PC-9 (cell line): ENCODE measurements around the gene ADCY2. TPM values are rescaled to one million over a fixed set of nuclear protein-coding genes. Genes with fewer than 3 reads are reported as not detected.

Experiments
- BruUV-seq: library from RNA; stranded (reverse); fragments of 400-500 nt; replicated peaks from 2 replicates; lab custom pipeline; 2021; lab: Mats Ljungman, UMichigan
- CTCF ChIA-PET: fragments of 300-600 bp; sonication (Branson Sonifier 250); formaldehyde crosslinking; loops from one replicate; lab custom pipeline; 2022; ENCODE audit warnings: antibody characterized with exemption; lab: Charles Lee
- POLR2A ChIA-PET: fragments of 300-600 bp; sonication (Branson Sonifier 250); formaldehyde crosslinking; loops from one replicate; lab custom pipeline; 2022; ENCODE audit warnings: antibody characterized with exemption; ENCODE audit not compliant: unreplicated experiment; lab: Charles Lee
- DNase-seq, 2 experiments: peaks; one replicate each; pipeline versions ENCODE4 v3.0.0 to v3.0.0-alpha.2; 2015 to 2022; ENCODE audit warnings: mixed read lengths in 1 of 2
- H2AFZ ChIP-seq: fragments of 200-600 bp; sonication (generic); 2 replicates; pipeline ENCODE4 v1.8.1; 2017; ENCODE audit warnings: antibody characterized with exemption
- H3F3A ChIP-seq: fragments of 200-600 bp; sonication (generic); 2 replicates; pipeline ENCODE4 v1.8.1; 2017; ENCODE audit warnings: antibody characterized with exemption, mild to moderate bottlenecking, low read depth; ENCODE audit not compliant: insufficient read depth
- H3K27ac ChIP-seq: fragments of 200-600 bp; sonication (generic); 2 replicates; pipeline ENCODE4 v1.6.1; 2016; ENCODE audit warnings: mixed run types
- H3K27me3 ChIP-seq: fragments of 200-600 bp; sonication (generic); 2 replicates; pipeline ENCODE4 v1.6.1; 2016; ENCODE audit warnings: low read depth, mixed run types; ENCODE audit not compliant: insufficient read depth
- H3K36me3 ChIP-seq: fragments of 200-600 bp; sonication (generic); 2 replicates; pipeline ENCODE4 v1.6.1; 2016; ENCODE audit warnings: low read depth, mixed run types
- H3K4me1 ChIP-seq: fragments of 200-600 bp; sonication (generic); replicated peaks from 2 replicates; pipeline ENCODE4 v1.6.1; 2016; ENCODE audit warnings: mixed run types; ENCODE audit not compliant: insufficient read depth
- H3K4me2 ChIP-seq: fragments of 200-600 bp; sonication (generic); 2 replicates; pipeline ENCODE4 v1.6.1; 2017; ENCODE audit warnings: mixed run types
- H3K4me3 ChIP-seq: fragments of 200-600 bp; sonication (generic); 2 replicates; pipeline ENCODE4 v1.6.1; 2016; ENCODE audit warnings: mixed run types
- H3K79me2 ChIP-seq: fragments of 200-600 bp; sonication (generic); 2 replicates; pipeline ENCODE4 v1.6.1; 2017; ENCODE audit warnings: low read depth, mixed run types
- H3K9me2 ChIP-seq: fragments of 200-600 bp; sonication (generic); 2 replicates; pipeline ENCODE4 v1.8.1; 2017; ENCODE audit warnings: mild to moderate bottlenecking; ENCODE audit not compliant: insufficient read depth
- H3K9me3 ChIP-seq: fragments of 200-600 bp; sonication (generic); 2 replicates; pipeline ENCODE4 v1.8.1; 2016; ENCODE audit warnings: low read depth; ENCODE audit not compliant: insufficient read depth
- H4K20me1 ChIP-seq: fragments of 200-600 bp; sonication (generic); 2 replicates; pipeline ENCODE4 v1.8.1; 2017; ENCODE audit not compliant: insufficient read depth
- CTCF ChIP-seq: fragments of 200-600 bp; sonication (generic); conservative IDR thresholded peaks from 2 replicates; pipeline ENCODE4 v1.6.1; 2017; ENCODE audit warnings: mixed run types, antibody characterized with exemption, mild to moderate bottlenecking, moderate library complexity
- EZH2 ChIP-seq: fragments of 200-600 bp; sonication (generic); IDR thresholded peaks from 2 replicates; pipeline ENCODE4 v1.8.0; 2017; ENCODE audit warnings: antibody characterized with exemption, low read depth
- intact Hi-C: fragments of 100-400 bp; cut with micrococcal nuclease; formaldehyde crosslinking; loops from one replicate; pipeline ENCODE4 v1.10.0; 2022; ENCODE audit not compliant: unreplicated experiment
- total RNA-seq: library from RNA; stranded (reverse); gene quantifications from 2 replicates; pipeline ENCODE4 v1.2.3, GENCODE V29; 2021

ADCY2 gene
- total RNA-seq, 1 experiment from 2014 or later = not detected

GRCh38 chr5:7873216-7873615 is 477.3 kb downstream of the ADCY2 start:
- Histone ChIP-seq H3K27me3 (no peaks in the 10 kb centered on the region), H4K20me1 (peaks cover 40% of the 10 kb centered on the region), H3K4me2 (no peak overlapping the region), H2AFZ (no peak overlapping the region), H3K36me3 (peaks cover 33% of the 10 kb centered on the region), H3K9me3 (no peaks in the 10 kb centered on the region), H3K4me3 (no peak overlapping the region), H3K9me2 (no peaks in the 10 kb centered on the region), H3K79me2 (peaks cover 63% of the 10 kb centered on the region), H3K4me1 (peaks cover 9% of the 10 kb centered on the region), H3F3A (no peaks in the 10 kb centered on the region), H3K27ac (no peak overlapping the region)
- no TSS peak for BruUV-seq
- ChIA-PET POLR2A (no interaction called here), CTCF (interaction anchor here (0.7 kb wide), 1 partner anchor 703 kb away, joined by 3 read pairs; no protein-coding TSS in a partner anchor)
- no peak for DNase-seq
- TF ChIP-seq EZH2 (no peak), CTCF (no peak)
- intact Hi-C loops = no loop called here

DNA sequence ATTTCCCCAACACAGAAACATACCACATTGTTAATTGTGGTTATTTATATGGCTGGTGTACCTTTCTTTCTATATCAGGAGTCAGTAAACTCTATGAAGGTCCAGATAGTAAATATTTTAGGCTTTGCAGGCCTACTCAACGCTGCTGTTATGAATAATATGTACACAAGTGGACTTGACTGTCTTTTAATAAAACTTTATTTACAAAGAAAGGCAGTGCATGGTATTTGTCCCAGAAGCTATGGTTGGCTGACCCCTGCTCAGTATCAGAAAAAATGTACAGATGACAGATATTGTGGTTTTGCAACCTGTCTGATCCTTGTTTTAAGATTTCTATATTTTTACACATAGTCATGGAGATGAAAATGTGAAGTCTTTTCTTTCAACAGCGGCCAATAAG is 478.7 kb downstream of the ADCY2 start:
- intact Hi-C loops = no loop called here
- ChIA-PET POLR2A (no interaction called here), CTCF (interaction anchor here (0.6 kb wide), 1 partner anchor 13 kb away, joined by 3 read pairs; no protein-coding TSS in a partner anchor)
- no peaks in the 10 kb centered on the region for H3K27me3 ChIP-seq
- no peak overlapping the region for H3K27ac ChIP-seq
- H3K9me2 ChIP-seq = no peaks in the 10 kb centered on the region
- H2AFZ ChIP-seq = no peak overlapping the region
- H3K4me2 ChIP-seq = no peak overlapping the region
- peaks cover 41% of the 10 kb centered on the region for H3K36me3 ChIP-seq
- peaks cover 40% of the 10 kb centered on the region for H4K20me1 ChIP-seq
- no peak overlapping the region for H3K4me3 ChIP-seq
- no peaks in the 10 kb centered on the region for H3K9me3 ChIP-seq
- DNase-seq = no peak
- BruUV-seq = no TSS peak
- TF ChIP-seq EZH2 (no peak), CTCF (no peak)
- H3F3A ChIP-seq = no peaks in the 10 kb centered on the region
- H3K79me2 ChIP-seq = peaks cover 52% of the 10 kb centered on the region
- peaks cover 9% of the 10 kb centered on the region for H3K4me1 ChIP-seq

DNA sequence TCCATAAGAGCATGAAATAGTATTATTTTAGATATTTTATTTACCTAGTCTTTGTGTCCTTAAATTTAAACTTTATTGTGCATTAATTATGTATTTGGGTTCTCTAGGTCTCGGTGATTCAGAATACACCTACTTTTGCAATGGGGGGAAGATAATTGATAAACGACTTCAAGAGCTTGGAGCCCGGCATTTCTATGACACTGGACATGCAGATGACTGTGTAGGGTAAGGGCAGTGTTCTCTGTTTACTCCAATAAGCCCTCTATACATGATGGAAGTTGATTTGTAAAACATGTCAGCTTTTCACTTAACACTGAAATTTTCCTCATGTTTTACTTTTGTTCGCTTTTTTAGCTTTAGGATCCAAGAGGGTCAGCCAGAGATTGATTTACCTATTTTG is 479.2 kb downstream of the ADCY2 start:
- Histone ChIP-seq H3K27me3 (no peaks in the 10 kb centered on the region), H3F3A (no peaks in the 10 kb centered on the region), H3K9me3 (no peaks in the 10 kb centered on the region), H4K20me1 (peaks cover 35% of the 10 kb centered on the region), H2AFZ (no peak overlapping the region), H3K4me1 (peaks cover 7% of the 10 kb centered on the region), H3K36me3 (peaks cover 41% of the 10 kb centered on the region), H3K4me3 (no peak overlapping the region), H3K4me2 (no peak overlapping the region), H3K9me2 (no peaks in the 10 kb centered on the region), H3K27ac (no peak overlapping the region), H3K79me2 (peaks cover 47% of the 10 kb centered on the region)
- no TSS peak for BruUV-seq
- intact Hi-C loops = no loop called here
- TF ChIP-seq EZH2 (no peak), CTCF (no peak)
- ChIA-PET POLR2A (no interaction called here), CTCF (no interaction called here)
- DNase-seq = no peak
